ENCODE data around the gene MAL. TPM values are rescaled to one million over a fixed set of nuclear protein-coding genes. Genes with fewer than 3 reads are reported as not detected.
A peak's percentile ranks its signal among the peaks of the same experiment; 100 is the strongest.

MAL gene
- total RNA-seq, 2 experiments from 2014 or later, result 63.5 to 63.6 TPM

DNA sequence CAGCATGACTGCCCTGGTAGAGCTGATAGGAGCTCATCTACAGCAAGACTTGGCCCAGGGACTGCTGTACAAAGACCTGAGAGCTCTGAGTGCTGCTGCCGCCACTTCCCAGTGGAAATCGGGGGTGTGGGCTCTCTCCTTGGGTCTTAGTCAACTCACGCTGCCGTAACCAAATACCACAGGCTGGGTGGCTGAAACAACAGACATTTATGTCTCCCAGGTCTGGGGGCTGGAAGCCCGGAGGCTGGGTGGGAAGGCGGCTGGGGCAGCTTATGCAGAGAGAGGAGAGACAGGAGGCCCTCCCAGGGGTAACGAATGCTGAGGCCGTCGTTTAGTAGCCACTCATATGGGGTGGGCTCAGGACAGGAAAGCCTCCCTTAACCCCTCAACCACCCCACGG lies 15.4 kb upstream of the MAL start:
- H3K27ac Mint-ChIP-seq, result no peak overlapping the region
- intact Hi-C loops (cut with micrococcal nuclease), result no loop called here
- peaks cover 4% of the 10 kb centered on the region for H3K27me3 Mint-ChIP-seq
- no peaks in the 10 kb centered on the region for H3K4me1 Mint-ChIP-seq (ENCODE audit: low read depth)
- H3K36me3 Mint-ChIP-seq, result no peaks in the 10 kb centered on the region
- POLR2A ChIA-PET, result no interaction called here
- no peak overlapping the region for H3K4me3 Mint-ChIP-seq
- no peaks in the 10 kb centered on the region for H3K9me3 Mint-ChIP-seq
- DNase-seq, result no peak
- CTCF ChIA-PET, result interaction anchor here (2.7 kb wide), 1 partner anchor 13 kb away, joined by 9 read pairs; no protein-coding TSS in a partner anchor

DNA sequence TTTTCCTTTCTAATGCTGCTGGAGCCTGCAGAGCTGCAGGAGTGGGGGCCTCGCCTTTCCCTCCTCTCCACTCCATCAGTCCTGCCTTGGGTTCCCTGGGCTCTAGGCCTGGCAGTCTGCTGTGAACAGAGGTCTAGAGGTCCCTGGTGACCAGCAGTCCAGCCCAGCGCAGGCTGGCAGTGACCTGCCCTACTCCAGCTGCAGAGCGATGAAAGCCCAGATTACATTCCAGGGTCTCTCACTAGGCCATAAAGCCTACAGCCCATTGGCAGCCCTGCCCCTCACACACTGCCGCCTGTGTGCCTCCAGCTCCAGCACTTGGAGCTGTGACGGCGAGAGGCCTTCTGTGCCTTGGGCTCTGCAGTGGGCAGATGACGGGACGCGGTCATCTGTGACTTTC lies 14.8 kb upstream of the MAL start:
- no peaks in the 10 kb centered on the region for H3K4me1 Mint-ChIP-seq (ENCODE audit: low read depth)
- no peak overlapping the region for H3K4me3 Mint-ChIP-seq
- DNase-seq, result no peak
- no peaks in the 10 kb centered on the region for H3K27me3 Mint-ChIP-seq
- H3K27ac Mint-ChIP-seq, result no peak overlapping the region
- intact Hi-C loops (cut with micrococcal nuclease), result no loop called here
- H3K9me3 Mint-ChIP-seq, result no peaks in the 10 kb centered on the region
- CTCF ChIA-PET, result interaction anchor here (2.7 kb wide), 1 partner anchor 12 kb away, joined by 9 read pairs; no protein-coding TSS in a partner anchor
- no peaks in the 10 kb centered on the region for H3K36me3 Mint-ChIP-seq
- POLR2A ChIA-PET, result no interaction called here

DNA sequence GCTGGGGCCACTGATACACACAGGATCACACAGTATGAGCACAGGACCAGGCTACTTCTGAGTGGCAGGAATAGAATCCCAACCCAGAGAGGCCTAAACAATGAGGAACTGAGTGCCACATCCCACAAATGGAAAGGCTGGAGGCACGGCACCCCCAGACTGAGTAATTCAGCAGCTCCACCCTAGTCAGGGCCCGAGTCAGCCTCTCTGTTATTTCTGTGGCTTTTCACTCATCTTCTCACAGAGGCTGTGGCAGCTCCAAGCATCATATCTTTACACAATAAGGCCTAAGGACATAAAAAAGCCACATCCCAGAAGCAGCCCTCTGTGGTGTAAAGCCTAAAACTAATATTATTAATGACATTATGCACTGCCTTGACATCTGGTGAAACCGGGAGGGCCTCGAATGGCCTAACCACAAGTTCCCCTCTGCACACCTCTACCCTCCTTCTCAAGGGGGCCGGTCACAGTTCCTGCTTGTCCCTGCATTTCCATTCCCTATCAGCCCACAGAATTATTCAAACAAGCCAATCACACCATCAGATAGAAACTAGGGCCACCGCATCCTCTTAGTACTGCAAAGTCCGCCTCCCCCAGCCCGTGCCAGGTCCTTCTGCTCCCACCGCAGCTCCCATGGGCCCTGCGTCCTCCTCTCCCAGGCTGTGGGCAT lies 12.5 kb upstream of the MAL start:
- ChIA-PET CTCF (no interaction called here), POLR2A (interaction anchor here (0.6 to 0.8 kb wide), 2 partner anchors 18 to 30 kb away, joined by 3 to 5 read pairs; no protein-coding TSS in a partner anchor)
- Mint-ChIP-seq H3K27me3 (no peaks in the 10 kb centered on the region), H3K4me1 (ENCODE audit: low read depth) (no peaks in the 10 kb centered on the region), H3K36me3 (no peaks in the 10 kb centered on the region), H3K4me3 (no peak overlapping the region), H3K27ac (no peak overlapping the region), H3K9me3 (no peaks in the 10 kb centered on the region)
- no peak for DNase-seq
- intact Hi-C loops (cut with micrococcal nuclease), result no loop called here

DNA sequence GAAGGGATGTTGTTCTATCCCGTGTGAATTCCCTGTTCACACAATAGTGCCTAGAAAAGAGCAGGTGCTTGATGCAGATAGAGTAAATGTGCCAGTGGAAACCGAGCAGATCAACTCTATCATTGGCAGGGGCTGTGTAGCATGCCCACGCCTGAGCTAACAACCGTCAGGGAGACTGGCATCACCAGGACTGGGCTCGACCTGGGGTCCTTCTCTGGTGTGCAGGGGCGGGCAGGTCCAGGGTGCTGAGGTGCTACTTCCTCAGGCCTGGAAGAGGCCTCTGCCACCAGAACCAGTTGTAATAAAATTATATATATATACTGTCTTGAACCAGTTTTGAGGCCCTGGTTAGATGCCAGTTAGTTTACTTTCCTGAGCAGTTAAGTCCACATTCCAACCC lies 11.8 kb upstream of the MAL start:
- Mint-ChIP-seq H3K27ac (no peak overlapping the region), H3K4me3 (no peak overlapping the region), H3K4me1 (ENCODE audit: low read depth) (no peaks in the 10 kb centered on the region), H3K36me3 (no peaks in the 10 kb centered on the region), H3K27me3 (no peaks in the 10 kb centered on the region), H3K9me3 (no peaks in the 10 kb centered on the region)
- intact Hi-C loops (cut with micrococcal nuclease), result no loop called here
- CTCF ChIA-PET, result interaction anchor here (0.9 kb wide), 1 partner anchor 9 kb away, joined by 3 read pairs; no protein-coding TSS in a partner anchor
- POLR2A ChIA-PET, result interaction anchor here (0.8 kb wide), 1 partner anchor 29 kb away, joined by 3 read pairs; no protein-coding TSS in a partner anchor
- no peak for DNase-seq

DNA sequence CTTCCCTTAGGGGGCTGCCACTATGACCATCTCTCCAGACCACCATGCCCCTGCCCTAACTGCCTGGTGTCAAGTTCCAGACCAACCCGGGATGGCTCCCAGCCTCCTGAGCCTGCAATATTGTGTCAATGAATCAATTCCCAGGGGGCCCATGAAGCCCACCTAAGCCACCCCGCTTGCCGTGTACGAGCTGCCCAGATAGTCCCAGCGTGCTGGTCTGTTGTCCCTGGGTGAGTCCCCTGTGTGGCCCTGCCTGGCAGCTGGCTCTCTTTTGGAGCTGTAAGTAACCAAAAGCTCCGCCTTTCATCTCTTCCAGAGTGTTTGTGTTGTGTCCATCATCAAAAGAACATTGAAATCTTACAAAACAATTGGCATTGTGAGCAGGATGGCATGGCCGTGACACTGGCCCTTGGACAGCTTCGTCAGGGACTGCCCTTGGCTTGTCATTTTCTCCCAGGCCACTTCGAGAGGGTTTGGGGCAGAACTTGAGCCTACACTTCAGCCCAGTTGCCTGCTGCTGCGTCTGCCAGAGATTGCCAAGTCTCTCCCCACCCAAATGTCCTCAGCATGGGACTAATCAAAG lies 11.3 kb upstream of the MAL start:
- H3K9me3 Mint-ChIP-seq, result no peaks in the 10 kb centered on the region
- CTCF ChIA-PET, result interaction anchor here (0.9 kb wide), 1 partner anchor 8 kb away, joined by 3 read pairs; no protein-coding TSS in a partner anchor

DNA sequence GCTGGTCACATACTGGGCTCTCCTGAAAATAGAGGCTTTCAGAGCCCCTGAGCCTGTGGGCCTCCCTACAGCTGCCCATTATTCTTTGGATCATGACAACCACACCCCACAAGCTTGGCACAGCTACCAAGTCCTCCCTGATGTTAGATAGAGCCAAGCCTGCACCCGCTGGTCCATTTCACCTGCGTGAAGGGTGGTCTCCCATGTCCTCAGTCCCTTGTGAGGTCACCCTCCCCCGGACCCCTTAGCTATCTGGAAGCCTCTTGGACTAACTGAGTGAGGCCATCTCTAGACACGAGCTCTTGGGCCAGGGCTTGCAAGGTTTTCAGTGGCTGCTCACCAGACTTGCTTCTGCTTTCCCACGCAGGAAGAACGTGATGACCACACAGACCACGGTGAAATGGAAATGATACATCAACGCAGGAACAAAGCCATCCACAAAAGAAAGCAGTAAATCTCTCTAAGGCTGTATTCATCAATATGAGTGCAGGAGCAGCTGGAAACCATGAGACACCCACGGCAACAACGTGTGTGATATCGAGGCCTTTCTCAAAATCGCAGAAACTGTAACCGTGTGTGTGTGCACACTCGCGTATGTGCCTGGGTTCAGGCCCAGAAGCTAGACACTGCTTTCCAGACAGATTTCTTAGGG lies 10.1 kb upstream of the MAL start:
- POLR2A ChIA-PET, result no interaction called here

More for the DNA sequence above, 11.3 kb upstream of the MAL start:
- no peak overlapping the region for H3K27ac Mint-ChIP-seq
- no peaks in the 10 kb centered on the region for H3K4me1 Mint-ChIP-seq (ENCODE audit: low read depth)
- no peaks in the 10 kb centered on the region for H3K27me3 Mint-ChIP-seq
- DNase-seq, result no peak
- no peaks in the 10 kb centered on the region for H3K36me3 Mint-ChIP-seq
- H3K4me3 Mint-ChIP-seq, result no peak overlapping the region
- intact Hi-C loops (cut with micrococcal nuclease), result no loop called here
- POLR2A ChIA-PET, result no interaction called here

DNA sequence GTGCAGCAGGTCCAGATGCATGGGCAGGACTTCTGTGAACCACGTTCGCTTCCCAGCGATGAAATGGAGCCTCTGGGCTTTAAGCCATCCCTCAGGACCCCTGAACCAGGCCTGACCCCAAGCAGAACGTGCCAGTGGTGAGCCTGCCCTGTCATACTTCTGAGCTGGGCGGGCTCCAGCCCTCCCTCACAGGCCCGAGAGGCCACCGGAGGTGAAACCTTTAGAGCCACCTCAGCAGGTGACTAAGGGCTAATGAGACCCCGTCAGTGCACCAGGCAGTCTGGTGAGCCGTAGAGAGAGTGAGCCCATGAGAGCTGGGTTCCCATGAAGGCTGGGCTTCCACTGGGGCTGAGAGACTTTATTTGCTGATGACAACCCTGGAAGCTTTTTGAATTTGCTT lies 8.9 kb upstream of the MAL start:
- no peak for DNase-seq
- intact Hi-C loops (cut with micrococcal nuclease), result no loop called here
- no peak overlapping the region for H3K4me3 Mint-ChIP-seq
- H3K27me3 Mint-ChIP-seq, result no peaks in the 10 kb centered on the region
- no peaks in the 10 kb centered on the region for H3K9me3 Mint-ChIP-seq
- no peaks in the 10 kb centered on the region for H3K36me3 Mint-ChIP-seq
- CTCF ChIA-PET, result interaction anchor here (0.8 kb wide), 1 partner anchor 30 kb away, joined by 3 read pairs; no protein-coding TSS in a partner anchor
- POLR2A ChIA-PET, result no interaction called here
- H3K27ac Mint-ChIP-seq, result no peak overlapping the region
- H3K4me1 Mint-ChIP-seq (ENCODE audit: low read depth), result no peaks in the 10 kb centered on the region

More for the DNA sequence above, 10.1 kb upstream of the MAL start:
- Mint-ChIP-seq H3K36me3 (no peaks in the 10 kb centered on the region), H3K9me3 (no peaks in the 10 kb centered on the region), H3K4me3 (no peak overlapping the region), H3K4me1 (ENCODE audit: low read depth) (no peaks in the 10 kb centered on the region), H3K27me3 (no peaks in the 10 kb centered on the region), H3K27ac (no peak overlapping the region)
- intact Hi-C loops (cut with micrococcal nuclease), result no loop called here
- DNase-seq, result peak; percentile 39
- CTCF ChIA-PET, result interaction anchor here (0.8 kb wide), 2 partner anchors 28 to 60 kb away, joined by 3 to 4 read pairs; no protein-coding TSS in a partner anchor

DNA sequence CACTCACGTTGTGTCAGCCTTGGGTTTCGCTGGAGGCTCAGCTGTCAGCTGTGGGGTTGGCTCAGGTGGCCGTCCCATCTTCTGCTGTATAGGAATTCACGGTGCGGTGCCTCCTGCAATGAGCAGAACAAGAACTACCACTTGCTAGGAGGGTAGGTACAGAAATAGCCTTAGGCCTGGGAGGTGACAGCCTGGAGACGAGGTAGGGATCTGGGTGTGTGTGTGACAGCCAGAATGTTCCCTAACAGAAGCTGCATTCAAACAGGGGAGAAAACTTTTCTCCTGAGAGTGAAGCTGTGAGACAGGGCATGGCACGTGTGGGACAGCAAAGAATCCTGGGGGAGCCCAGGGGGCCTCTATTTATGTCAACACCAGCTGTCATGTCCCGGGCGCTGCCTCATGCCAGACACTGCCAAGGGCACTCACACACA lies 8.4 kb upstream of the MAL start:
- POLR2A ChIA-PET, result no interaction called here
- no peak for DNase-seq
- intact Hi-C loops (cut with micrococcal nuclease), result no loop called here
- no peaks in the 10 kb centered on the region for H3K27me3 Mint-ChIP-seq
- H3K4me3 Mint-ChIP-seq, result no peak overlapping the region
- no peak overlapping the region for H3K27ac Mint-ChIP-seq
- CTCF ChIA-PET, result interaction anchor here (0.8 kb wide), 1 partner anchor 63 kb away, joined by 3 read pairs; no protein-coding TSS in a partner anchor
- H3K36me3 Mint-ChIP-seq, result no peaks in the 10 kb centered on the region
- no peaks in the 10 kb centered on the region for H3K9me3 Mint-ChIP-seq
- H3K4me1 Mint-ChIP-seq (ENCODE audit: low read depth), result peaks cover 3% of the 10 kb centered on the region

DNA sequence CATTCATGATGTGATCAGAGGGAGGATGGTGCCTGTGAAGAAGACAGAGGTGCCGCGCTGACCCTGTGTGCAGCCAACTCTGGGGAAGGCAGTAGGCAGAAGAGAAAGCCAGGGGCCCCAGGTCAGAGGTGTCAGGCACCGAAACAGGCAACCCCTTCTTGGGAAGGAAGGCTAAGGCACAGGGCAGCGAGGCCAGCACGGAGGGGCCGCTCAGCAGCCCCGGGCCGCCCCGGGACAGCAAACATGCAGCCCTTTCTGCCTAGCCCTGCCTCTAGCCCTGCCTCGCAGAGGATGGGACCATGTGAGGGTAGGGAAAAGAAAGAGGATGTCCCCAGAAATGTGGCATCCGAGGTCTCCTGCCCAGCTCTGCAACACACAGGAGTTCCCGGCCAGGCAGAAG lies 7.7 kb upstream of the MAL start:
- ChIA-PET POLR2A (no interaction called here), CTCF (interaction anchor here (0.8 kb wide), 1 partner anchor 62 kb away, joined by 3 read pairs; no protein-coding TSS in a partner anchor)
- Mint-ChIP-seq H3K4me1 (ENCODE audit: low read depth) (peaks cover 11% of the 10 kb centered on the region), H3K36me3 (no peaks in the 10 kb centered on the region), H3K27ac (no peak overlapping the region), H3K4me3 (no peak overlapping the region), H3K27me3 (no peaks in the 10 kb centered on the region), H3K9me3 (no peaks in the 10 kb centered on the region)
- DNase-seq, result no peak
- intact Hi-C loops (cut with micrococcal nuclease), result no loop called here

DNA sequence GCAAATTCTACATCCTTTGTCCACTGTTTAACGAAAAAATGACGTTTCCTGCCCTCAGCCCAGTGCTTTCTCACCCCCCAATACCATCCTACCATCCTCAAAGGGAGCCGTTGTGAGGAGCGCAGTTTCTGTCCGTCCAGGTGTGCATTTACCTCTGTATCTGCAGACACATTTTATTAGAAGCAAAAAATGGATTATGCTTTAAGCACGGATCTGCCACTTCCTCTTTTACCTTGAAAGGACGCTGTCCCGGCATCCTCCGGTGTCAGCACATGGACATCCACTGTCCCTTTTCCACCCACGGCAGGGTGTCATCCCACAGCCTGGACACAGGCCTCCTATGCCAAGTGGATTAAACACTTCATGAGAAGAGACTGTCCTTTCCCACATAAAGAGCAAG lies 7.2 kb upstream of the MAL start:
- ChIA-PET POLR2A (no interaction called here), CTCF (no interaction called here)
- no peaks in the 10 kb centered on the region for H3K27me3 Mint-ChIP-seq
- intact Hi-C loops (cut with micrococcal nuclease), result no loop called here
- no peaks in the 10 kb centered on the region for H3K36me3 Mint-ChIP-seq
- no peaks in the 10 kb centered on the region for H3K9me3 Mint-ChIP-seq
- peaks cover 15% of the 10 kb centered on the region for H3K4me1 Mint-ChIP-seq (ENCODE audit: low read depth)
- H3K4me3 Mint-ChIP-seq, result no peak overlapping the region
- no peak for DNase-seq
- H3K27ac Mint-ChIP-seq, result no peak overlapping the region

DNA sequence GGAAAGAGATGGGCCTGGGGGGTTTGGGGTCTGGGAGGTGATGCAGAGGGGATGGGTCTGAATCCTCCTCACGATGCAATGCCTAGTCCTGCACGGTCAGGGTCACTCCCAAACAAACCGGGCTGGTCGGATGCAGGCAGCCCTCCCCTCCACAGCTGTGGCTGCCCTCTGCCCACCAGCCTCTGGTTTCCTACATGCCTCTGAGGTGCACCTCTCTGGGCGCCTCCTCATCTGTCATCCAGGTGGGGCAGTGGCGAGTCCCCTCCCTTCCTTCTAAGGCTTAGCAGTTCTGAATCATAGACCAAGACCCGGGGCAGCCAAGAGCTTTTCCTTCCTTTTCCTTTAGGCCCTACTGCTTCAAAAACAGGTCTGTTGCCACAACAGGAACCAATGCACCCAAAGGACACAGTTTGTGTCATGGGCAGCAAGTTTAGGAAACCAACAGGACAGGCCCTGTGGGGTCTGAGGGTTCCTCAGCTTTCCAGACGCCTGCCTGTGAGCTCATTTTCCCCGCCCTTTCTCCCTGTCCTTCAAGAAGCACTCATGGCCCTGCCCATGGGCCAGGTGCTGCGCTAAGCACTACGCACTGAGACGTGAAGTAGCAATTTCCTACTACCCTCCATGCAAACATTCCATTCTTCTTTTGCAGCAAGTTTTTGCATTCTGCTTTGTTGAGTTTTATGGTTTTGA lies 6.5 kb upstream of the MAL start:
- H3K27ac Mint-ChIP-seq, result no peak overlapping the region
- no peaks in the 10 kb centered on the region for H3K27me3 Mint-ChIP-seq
- H3K4me3 Mint-ChIP-seq, result no peak overlapping the region
- H3K9me3 Mint-ChIP-seq, result no peaks in the 10 kb centered on the region
- DNase-seq, result no peak
- peaks cover 22% of the 10 kb centered on the region for H3K4me1 Mint-ChIP-seq (ENCODE audit: low read depth)
- intact Hi-C loops (cut with micrococcal nuclease), result no loop called here
- ChIA-PET CTCF (no interaction called here), POLR2A (no interaction called here)
- H3K36me3 Mint-ChIP-seq, result no peaks in the 10 kb centered on the region

DNA sequence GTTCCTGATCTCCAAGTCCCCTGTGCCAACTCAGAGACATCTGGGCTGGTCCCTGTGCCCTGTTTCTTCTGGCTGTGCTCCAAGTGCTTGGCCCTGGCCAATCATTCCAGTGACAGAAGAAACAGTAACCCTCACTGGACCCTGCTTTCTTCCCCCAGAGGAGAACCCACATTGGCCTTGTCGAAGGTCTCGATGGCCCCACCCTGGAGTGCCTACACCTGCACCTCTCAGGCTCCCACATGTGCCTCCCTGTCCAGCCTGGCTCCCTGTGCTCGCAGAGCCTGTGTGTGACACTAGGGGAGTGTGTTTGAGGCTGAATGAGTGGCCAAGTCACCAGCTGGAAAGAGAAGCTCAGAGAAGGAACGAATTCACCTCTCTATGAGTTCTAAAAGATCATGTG lies 5.9 kb upstream of the MAL start:
- ChIA-PET CTCF (no interaction called here), POLR2A (no interaction called here)
- Mint-ChIP-seq H3K9me3 (no peaks in the 10 kb centered on the region), H3K27me3 (no peaks in the 10 kb centered on the region), H3K27ac (no peak overlapping the region), H3K4me1 (ENCODE audit: low read depth) (peaks cover 27% of the 10 kb centered on the region), H3K36me3 (no peaks in the 10 kb centered on the region), H3K4me3 (no peak overlapping the region)
- no peak for DNase-seq
- intact Hi-C loops (cut with micrococcal nuclease), result no loop called here

Measured in activated CD4-positive, alpha-beta memory T cell treated with anti-CD3 and anti-CD28 coated beads for 36 hours (primary cell).